ENCODE data around the gene RPIA.
"Not testable (repeated sequence)": the region's sequence is repeated elsewhere in the genome, so short reads cannot be mapped to it uniquely, and the experiment has no call there.

GRCh38 chr2:88797164-88797563, 105.7 kb downstream of the RPIA start:
- not testable (repeated sequence) for TF ChIP-seq EZH2 (IDR thresholded peaks at IDR 0.05; ENCODE audit: low read length, missing control alignments)
- TF ChIP-seq, protein P1, sequence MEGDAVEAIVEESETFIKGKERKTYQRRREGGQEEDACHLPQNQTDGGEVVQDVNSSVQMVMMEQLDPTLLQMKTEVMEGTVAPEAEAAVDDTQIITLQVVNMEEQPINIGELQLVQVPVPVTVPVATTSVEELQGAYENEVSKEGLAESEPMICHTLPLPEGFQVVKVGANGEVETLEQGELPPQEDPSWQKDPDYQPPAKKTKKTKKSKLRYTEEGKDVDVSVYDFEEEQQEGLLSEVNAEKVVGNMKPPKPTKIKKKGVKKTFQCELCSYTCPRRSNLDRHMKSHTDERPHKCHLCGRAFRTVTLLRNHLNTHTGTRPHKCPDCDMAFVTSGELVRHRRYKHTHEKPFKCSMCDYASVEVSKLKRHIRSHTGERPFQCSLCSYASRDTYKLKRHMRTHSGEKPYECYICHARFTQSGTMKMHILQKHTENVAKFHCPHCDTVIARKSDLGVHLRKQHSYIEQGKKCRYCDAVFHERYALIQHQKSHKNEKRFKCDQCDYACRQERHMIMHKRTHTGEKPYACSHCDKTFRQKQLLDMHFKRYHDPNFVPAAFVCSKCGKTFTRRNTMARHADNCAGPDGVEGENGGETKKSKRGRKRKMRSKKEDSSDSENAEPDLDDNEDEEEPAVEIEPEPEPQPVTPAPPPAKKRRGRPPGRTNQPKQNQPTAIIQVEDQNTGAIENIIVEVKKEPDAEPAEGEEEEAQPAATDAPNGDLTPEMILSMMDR (conservative IDR thresholded peaks at IDR 0.05 in 1 of 2, IDR thresholded peaks at IDR 0.05 in 1 of 2; ENCODE audit: low read depth in 1 of 2, low read length in 2 of 2): not testable (repeated sequence)
